DLD1 (cell line): ENCODE data around the gene ABHD10.

Source experiments
- in situ Hi-C: cut with HindIII; loops from 2 replicates; pipeline ENCODE4 v1.10.0; 2017; ENCODE audit warnings: low sequenced_read_pairs

ABHD10 gene

DNA sequence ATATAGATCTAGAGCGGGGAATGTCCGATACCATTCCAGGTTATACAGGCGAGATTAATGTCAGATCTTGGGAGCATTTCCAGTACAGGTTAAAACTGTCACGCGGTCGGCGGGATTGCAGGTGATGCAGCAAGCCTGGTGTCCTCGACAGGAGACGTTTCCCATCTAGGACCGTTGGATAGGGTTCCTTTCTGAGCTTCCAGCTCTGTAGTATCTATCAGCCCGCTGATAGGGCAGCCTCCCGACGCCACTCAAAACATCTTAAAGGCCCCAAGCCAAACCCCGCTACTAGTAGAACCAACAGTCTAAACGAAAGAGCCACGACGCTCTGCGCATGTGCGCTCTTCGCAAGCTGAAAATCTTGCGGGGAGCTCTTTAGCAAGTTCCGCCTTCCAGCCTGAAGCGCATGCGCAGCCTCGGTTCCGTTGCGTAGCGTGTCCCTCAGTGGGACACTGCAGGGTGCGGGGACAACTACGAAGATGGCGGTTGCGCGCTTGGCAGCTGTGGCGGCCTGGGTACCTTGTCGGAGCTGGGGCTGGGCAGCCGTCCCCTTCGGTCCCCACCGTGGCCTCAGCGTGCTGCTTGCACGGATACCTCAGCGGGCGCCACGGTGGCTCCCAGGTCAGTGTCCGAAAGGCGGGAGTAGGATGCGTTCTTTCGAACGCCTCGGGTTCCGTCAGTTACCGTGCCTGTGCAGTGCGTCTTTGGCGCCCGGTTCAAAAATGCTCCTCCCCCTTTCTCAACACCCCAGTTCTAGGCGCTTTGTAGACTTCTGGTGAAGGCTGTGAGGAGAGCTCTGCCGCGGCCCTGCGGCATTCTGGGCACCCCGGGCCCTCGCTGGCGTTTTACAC, at the start of gene ABHD10:
Gene ABHD10, plus strand, starts transcription at position 444 of the 851 bp plus-strand sequence. Its CDS starts 36 bp downstream, at position 480.
- in situ Hi-C loops = no loop called here

DNA sequence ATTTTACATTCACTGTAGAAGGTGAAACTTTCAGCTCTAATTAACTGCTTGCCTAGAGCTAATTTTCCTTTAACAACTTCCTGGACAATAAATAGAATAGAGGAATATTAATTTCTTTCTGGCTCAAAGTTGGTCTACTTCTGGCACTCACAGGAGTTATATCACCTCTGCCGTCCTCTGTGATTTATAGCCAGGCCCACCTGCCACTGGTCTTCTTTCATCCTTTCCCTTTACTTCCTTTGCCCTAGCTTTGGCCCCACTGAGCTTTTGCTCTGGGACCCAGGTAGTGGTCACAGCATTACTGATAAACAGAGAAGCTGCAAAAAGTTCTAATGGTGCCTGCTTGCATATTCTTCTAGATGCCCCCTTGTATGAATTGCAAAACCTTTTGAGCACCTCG, 49.3 kb upstream of the ABHD10 start:
- in situ Hi-C loops = no loop called here

DNA sequence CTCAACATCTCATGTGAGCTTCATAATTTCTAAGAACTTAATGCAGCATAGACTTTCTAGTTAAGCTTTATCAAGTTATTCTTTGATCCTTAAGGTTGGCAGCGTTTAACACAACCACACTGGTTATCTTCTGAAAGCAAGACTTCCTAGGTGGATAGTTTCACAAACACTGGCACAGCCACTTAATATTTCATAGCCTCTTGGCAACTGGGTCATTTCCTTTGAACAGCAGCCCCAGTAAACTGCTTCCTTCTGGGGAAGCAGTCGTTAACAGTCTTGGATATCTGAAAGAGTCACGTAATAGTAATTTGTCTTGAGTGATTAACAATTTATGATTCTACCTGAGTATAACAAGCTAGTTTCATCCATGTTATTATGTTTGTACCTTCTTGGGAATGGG, 45.9 kb upstream of the ABHD10 start:
- in situ Hi-C loops = no loop called here

DNA sequence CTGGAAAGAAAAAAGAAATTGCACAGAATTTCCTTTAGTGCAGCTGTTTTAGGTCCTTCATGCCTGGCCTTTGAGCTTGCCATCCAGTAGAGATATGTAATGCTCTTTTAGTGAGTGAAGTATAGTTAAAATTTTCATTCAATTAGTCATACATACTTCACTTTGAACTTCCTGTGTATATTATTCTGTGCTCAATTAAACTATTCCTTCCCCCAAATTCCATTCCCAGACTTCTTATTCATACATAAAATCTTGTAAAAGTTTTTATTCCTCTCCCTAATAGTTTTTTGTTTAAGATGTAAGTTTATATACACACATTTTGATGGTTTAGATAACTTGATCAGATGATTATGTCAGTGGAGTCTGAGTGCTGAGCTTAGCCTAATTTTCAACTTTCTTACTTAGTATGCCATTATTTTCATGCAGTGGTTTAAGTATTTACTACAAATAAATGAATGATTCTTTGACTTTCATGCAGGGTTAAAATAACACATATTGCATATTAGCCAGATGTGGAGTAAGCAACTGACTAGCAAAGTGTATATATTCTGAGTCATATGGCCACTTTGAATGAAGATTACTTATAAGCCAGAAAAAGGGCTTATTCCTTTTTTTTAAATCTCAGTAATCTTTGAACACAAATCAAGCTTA, 42.5 kb upstream of the ABHD10 start:
- in situ Hi-C loops = no loop called here

DNA sequence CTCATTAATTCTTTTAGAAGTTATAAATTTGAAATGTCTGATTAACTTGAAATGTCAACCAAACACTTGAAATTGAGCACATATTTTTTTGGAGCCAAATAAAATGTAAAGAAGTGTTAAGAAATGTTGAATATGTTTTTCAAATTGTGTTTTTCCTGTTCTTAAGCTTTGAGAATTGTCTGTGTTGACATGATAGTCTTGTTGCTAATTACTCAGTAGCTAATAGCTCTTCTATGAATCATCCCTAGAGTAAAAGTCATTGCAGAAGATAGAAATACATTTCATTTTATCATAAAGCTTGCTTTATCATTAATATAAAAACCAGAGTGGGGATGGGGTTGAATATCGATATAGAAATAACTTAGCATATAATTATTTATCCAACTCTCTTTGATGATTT, 41.9 kb upstream of the ABHD10 start:
- in situ Hi-C loops = no loop called here

DNA sequence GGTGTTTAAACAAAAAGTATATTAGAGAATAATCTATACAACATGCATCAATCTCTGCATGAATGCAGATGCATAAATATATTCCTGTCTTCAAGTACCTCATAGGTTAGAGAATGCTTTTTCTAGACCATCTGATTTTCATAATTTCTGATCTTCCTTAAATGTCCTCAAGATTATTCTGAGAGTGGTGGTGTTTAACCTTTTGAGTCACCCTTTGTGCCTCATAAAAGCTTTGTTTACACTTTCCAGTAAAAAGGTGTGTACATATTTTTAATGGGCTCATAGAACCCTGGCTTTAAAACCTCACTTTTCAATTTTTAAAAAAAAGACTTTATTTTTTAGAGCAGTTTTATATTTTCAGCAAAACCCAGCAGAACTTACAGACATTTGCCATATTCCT, 41.0 kb upstream of the ABHD10 start:
- in situ Hi-C loops = no loop called here

DNA sequence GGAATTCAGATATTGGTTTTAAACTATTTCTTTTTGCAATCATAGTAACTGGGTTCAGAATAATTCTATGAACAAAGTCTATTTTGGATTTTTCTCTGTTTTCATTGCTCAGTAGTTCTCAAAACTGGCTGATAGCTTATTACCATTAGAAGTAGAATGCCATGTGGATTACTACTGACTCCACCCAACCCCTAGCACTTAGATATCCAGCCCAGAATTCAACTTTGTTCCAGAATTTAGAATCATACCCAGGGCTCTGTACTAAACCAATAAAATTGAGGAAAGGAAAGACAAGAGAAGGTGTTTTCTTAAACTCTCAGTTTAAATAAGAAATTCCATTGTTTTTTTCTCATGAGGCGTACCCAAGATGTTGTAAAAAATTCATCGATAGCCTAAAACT, 39.0 kb upstream of the ABHD10 start:
- in situ Hi-C loops = no loop called here

DNA sequence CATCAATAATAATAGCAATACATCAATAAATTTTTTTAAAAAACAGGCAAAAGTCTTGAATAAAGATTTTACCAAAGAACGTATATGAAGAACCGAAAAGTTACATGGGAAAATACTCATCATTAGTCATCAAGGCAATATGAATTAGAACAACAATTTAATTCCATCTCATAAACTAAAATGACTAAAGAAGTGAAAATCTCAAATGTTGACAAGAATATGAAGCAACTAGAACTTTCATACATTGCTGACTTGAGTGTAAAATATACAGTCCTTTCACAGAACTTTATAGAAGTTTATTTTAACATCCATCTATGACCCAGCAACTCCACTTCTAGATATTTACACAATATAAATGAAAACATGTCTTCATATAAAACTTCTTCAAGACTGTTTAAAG, 35.3 kb upstream of the ABHD10 start:
- in situ Hi-C loops = no loop called here

DNA sequence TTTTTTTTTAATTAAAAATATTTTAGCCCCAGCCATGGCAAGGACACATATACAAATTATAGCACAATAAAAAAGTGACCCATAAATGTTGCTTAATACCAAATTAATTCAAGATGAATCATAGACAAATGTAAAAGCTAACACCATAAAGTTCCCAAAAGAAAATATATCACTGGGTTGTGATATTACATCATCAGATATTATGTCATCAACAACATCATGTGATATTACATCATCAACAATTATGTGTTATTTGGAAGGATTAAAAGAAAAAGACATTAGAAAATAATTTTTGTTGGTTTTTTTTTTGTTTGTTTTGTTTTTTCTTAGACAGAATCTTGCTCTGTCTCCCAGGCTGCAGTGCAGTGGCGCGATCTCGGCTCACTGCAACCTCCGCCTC, 34.5 kb upstream of the ABHD10 start:
- in situ Hi-C loops = no loop called here

DNA sequence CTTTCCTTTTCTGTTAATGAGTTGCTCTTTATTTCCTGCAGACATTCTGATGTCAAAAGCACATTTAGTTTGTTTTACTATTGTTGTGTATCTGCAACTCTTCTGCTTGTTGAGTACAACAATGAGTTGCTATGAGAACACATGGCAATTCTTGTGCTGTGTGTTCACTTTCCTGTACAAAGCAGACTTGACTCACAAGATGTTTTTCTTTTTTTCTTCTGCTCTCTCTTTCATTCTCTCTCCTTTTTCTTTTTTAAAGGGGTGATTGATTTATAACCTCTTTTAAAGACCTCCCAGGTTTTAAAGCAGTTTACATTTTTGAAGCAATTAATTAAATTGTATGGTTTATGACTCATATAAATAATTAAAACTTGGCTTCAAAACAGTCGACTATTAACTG, 31.6 kb upstream of the ABHD10 start:
- in situ Hi-C loops = no loop called here

DNA sequence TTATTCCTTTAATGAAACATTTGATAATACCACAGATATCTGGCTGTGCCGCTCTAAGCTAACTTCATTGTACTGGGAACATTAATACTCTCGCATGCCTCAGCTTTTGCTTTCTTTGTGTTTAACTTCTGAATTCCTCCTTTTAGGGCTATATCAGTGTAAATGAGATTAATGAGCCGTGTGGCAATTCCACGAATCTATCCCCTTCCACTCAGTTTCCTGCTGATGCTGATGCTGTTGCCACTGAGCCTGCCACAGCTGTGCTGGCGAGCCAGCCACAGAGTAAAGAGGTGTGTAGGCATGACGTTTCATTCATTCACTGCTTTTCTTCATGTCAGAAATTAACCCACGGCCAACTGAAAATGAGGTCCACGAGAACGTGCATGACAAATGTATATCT, 30.0 kb upstream of the ABHD10 start:
- in situ Hi-C loops = no loop called here

DNA sequence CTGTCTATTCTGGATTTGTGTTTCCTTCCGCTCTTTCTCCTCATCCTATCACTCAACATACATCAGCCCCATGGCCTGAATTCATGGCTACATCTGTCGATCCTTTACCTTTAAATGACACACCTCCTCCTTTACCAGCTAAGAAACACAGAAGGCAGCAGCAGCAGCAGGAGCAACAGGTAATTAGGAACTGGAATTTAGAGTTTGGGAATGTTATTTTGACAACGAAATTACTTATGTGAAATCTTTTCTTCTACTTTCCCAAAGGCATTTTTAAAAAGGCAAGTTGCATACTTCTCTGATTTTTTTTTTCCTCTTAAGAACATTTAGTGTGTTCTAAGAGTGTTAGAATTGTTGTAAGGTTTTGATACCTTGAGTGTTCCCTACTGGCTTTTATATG, 29.1 kb upstream of the ABHD10 start:
- in situ Hi-C loops = loop anchor here (25.0 kb wide), 1 partner anchor 237 kb away; no protein-coding TSS in a partner anchor

DNA sequence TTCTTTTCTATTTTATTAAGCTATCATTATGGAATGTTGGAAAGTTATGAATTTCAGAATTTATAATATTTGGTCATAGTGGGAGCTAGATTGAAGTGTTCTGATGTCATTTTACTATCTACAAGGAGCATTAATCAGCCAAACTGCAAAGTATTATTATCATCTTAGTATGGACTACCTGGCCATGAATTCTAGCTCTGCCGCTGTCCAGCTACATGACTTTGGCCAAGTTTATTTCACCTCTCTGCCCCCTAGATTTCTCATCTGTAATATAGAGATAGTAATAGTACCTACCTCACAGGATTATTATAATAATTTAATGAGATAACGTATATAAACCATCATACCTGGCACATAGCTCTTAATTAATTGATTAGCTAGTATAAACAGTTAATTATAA, 27.8 kb upstream of the ABHD10 start:
- in situ Hi-C loops = loop anchor here (25.0 kb wide), 1 partner anchor 239 kb away; no protein-coding TSS in a partner anchor

DNA sequence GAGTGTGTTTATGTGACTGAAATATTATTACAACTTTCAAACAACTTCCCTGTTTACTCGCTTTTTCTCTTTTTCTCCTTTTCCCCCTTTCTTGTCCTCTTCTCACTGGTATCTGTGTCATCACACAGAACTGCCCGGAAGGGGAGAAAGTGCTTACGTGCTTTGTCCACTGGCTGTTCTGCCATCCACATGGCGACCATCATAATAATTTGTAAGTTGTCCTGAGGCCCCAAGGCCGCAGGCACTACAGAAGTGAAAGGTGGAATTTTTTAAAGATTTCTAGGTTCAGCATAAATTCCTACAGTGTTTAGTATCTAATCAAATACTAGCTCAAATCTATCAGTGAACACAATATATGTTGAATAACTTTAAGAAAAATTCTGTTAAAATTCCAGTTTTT, 26.7 kb upstream of the ABHD10 start:
- in situ Hi-C loops = loop anchor here (25.0 kb wide), 1 partner anchor 240 kb away; no protein-coding TSS in a partner anchor

DNA sequence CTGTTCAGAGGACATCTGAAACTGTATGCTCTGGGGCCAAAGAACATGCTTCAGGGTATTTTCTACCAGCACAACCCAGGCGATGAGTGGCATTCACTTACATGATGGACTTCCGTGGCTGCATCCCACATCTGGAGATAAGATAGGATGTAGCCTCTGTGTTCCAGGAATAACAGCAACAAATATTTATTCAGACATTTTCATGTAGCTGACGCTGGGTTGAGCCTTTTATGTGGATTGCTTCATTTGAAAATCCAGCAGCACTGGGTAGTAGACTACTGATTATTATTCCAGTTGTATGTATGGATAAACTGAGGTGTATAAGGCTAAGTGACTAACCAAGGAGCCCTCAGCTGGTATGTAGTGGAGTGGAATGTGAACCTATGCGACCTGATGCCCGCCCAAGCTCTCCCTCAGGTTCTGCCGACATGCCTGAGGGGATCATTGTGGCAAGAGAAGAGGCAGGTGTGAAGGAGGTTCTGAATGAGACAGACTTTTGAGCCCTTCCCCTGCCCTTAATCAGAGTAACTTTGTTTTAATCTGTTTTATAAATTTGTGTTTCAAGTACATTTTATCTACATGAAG, 25.9 kb upstream of the ABHD10 start:
- in situ Hi-C loops = loop anchor here (25.0 kb wide), 1 partner anchor 241 kb away; no protein-coding TSS in a partner anchor

DNA sequence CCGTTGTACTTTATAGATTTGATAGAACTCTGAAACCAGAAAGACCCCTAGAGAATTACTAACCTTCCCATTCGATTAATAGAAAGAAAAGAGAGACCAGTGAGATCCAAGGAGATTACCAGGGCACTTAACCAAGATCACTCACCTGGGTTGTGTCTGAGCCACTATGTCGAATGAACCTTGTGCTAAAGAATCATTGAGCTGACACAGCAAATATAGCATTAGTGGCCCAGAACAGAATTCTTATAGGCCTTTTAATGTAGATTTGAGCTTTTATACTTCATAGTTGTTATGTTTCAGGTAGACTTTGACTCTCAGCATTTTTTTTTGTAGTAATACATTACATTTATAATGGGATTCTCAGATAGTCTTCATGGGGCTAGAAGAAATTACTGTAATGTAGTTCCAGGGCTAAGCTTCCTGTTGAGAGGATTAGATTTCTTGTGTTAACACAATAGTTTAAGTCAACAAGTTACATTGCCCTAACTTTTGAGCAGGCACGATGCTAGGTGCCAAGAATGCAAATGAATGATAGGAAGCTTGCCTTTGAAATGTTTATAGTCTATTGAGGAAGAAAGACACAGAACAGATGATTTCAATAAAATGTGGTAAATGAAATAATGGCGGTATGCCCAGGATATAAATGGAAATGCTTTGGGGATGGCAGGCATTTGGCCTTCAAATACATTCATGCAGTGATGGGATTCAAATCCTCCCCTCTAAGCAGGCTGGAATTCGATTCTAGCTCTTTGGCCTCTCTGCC, 24.4 kb upstream of the ABHD10 start:
- in situ Hi-C loops = loop anchor here (25.0 kb wide), 1 partner anchor 242 kb away; no protein-coding TSS in a partner anchor

DNA sequence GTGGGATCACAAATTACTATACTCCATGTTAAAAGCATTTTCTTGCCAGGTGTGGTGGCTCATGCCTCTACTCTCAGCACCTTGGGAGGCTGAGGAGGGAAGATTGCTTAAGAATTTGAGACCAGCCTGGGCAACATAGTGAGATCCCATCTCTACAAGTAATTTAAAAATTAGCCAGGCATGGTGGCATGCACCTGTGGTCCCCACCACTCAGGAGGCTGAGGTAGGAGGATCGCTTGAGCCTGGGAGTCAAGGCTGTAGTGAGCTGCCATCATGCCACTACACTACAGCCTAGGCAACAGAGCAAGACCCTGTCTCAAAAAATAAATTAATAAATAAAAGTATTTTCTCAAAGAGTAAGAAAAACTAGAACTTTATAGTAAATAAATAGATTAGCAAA, 22.9 kb upstream of the ABHD10 start:
- in situ Hi-C loops = loop anchor here (25.0 kb wide), 1 partner anchor 244 kb away; no protein-coding TSS in a partner anchor

DNA sequence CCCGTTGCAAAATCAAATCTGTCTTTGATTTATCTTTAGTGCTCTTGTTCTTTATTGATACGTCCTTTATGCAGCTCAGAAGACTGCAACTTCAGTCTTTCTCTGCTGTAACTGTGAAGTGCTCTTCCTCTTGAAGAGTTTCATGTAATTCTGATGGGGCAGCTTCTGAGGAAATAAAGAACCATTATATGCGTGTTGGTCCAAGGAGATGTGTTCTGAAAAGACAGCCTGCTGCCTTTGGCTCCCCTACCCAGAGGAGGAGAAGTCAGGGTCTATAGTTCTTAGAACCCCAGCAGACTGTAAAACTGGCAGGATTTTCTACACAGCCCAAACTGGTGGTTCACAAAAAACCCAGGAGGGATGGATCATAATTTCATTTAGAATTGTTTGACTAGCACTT, 22.4 kb upstream of the ABHD10 start:
- in situ Hi-C loops = loop anchor here (25.0 kb wide), 1 partner anchor 244 kb away; no protein-coding TSS in a partner anchor

DNA sequence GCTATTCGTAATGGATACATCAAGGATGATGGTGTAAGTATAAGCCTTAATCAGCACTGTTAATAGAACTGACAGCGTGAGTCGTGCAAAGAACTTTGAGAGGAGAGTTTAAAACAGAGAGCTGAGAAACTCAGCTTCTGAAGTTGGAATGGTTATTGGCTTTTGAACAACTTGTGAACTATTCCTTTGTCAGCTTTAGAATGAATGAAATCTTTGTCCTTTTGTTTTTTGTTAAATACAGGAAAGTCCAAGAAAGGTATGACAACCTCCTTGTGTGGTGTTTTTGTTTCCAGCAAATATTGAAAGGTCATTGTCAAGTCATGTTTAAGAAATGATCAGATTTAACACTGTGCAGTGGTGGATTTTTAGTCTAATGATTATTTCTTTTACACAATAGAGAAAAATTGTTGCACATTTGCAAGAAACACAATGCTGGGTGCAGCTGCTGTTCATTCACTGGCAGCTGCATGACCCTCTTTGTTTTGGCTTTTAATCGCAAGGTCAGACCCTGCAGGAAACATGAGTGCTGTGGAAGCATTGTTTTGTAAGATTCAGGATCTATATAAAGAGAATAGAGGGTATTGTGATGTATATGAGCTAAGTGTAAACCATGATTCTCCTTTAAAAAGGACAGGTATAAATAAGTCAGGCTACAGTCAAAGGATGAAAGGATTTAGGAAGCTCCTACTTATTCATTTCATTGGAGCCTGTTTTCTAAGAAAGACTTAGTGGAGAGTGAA, 21.7 kb upstream of the ABHD10 start:
- in situ Hi-C loops = loop anchor here (25.0 kb wide), 1 partner anchor 245 kb away; no protein-coding TSS in a partner anchor
